Skin of body (tissue), 2 donors: ENCODE data around the gene MED13L. TPM values are rescaled to one million over a fixed set of nuclear protein-coding genes. Genes with fewer than 3 reads are reported as not detected.
"Not testable (repeated sequence)": the region's sequence is repeated elsewhere in the genome, so short reads cannot be mapped to it uniquely, and the experiment has no call there.

Experiments
- DNase-seq: peaks from one replicate; lab custom pipeline; 2025; lab: John Stamatoyannopoulos, UW
- total RNA-seq: library from RNA; depleted of rRNA; stranded (reverse); fragments of >200 nt; gene quantifications from one replicate; pipeline ENCODE4 v1.2.3, GENCODE V29; 2014

Gene MED13L
- total RNA-seq, 1 donor from 2014 or later: 171 TPM

GRCh38 chr12:115979351-115979750 lies 298.1 kb downstream of the MED13L start:
- DNase-seq: no peak

GRCh38 chr12:115976829-115977228 lies 300.7 kb downstream of the MED13L start:
- DNase-seq: not testable (repeated sequence)

GRCh38 chr12:115975411-115975810 lies 302.1 kb downstream of the MED13L start:
- DNase-seq: no peak

- DNase-seq: no peak
These were observed 303.3 kb downstream of the MED13L start for GRCh38 chr12:115973968-115974724.

- no peak for DNase-seq
These were observed 304.4 kb downstream of the MED13L start for GRCh38 chr12:115973066-115973465.

GRCh38 chr12:115972241-115972640 lies 305.3 kb downstream of the MED13L start:
- DNase-seq: no peak

GRCh38 chr12:115968211-115968610 lies 309.3 kb downstream of the MED13L start:
- no peak for DNase-seq

- DNase-seq: no peak
These were observed 311.1 kb downstream of the MED13L start for GRCh38 chr12:115966376-115966775.

- no peak for DNase-seq
These were observed 312.9 kb downstream of the MED13L start for GRCh38 chr12:115964626-115965025.

- no peak for DNase-seq
These were observed 313.3 kb downstream of the MED13L start for GRCh38 chr12:115964214-115964613.

- no peak for DNase-seq
These were observed 315.3 kb downstream of the MED13L start for GRCh38 chr12:115962216-115962615.

GRCh38 chr12:115960868-115961802 lies 316.4 kb downstream of the MED13L start:
- no peak for DNase-seq

GRCh38 chr12:115957686-115958290 lies 319.7 kb downstream of the MED13L start:
- DNase-seq: peak; percentile 19

GRCh38 chr12:115956659-115957058 lies 320.8 kb downstream of the MED13L start:
- no peak for DNase-seq

GRCh38 chr12:115956236-115956635 lies 321.3 kb downstream of the MED13L start:
- DNase-seq: no peak

- no peak for DNase-seq
These were observed 324.0 kb downstream of the MED13L start for GRCh38 chr12:115953450-115953849.

- DNase-seq: no peak
These were observed 324.5 kb downstream of the MED13L start for GRCh38 chr12:115953031-115953430.

- DNase-seq: no peak
These were observed 326.5 kb downstream of the MED13L start for GRCh38 chr12:115950959-115951358.

GRCh38 chr12:115949675-115950074 lies 327.8 kb downstream of the MED13L start:
- no peak for DNase-seq

GRCh38 chr12:115947696-115948062 lies 329.8 kb downstream of the MED13L start:
- DNase-seq: no peak

GRCh38 chr12:115946867-115947695 lies 330.4 kb downstream of the MED13L start:
- DNase-seq: no peak
